ENCODE data around the gene BANP.
"Not testable (repeated sequence)": the region's sequence is repeated elsewhere in the genome, so short reads cannot be mapped to it uniquely, and the experiment has no call there.

BANP gene

GRCh38 chr16:88016964-88017363, 65.7 kb downstream of the BANP start:
- DNase-seq, result no peak

- DNase-seq, result no peak
These were observed 66.4 kb downstream of the BANP start for GRCh38 chr16:88017587-88018101.

- DNase-seq, result not testable (repeated sequence)
These were observed 67.1 kb downstream of the BANP start for GRCh38 chr16:88018382-88018781.

DNA sequence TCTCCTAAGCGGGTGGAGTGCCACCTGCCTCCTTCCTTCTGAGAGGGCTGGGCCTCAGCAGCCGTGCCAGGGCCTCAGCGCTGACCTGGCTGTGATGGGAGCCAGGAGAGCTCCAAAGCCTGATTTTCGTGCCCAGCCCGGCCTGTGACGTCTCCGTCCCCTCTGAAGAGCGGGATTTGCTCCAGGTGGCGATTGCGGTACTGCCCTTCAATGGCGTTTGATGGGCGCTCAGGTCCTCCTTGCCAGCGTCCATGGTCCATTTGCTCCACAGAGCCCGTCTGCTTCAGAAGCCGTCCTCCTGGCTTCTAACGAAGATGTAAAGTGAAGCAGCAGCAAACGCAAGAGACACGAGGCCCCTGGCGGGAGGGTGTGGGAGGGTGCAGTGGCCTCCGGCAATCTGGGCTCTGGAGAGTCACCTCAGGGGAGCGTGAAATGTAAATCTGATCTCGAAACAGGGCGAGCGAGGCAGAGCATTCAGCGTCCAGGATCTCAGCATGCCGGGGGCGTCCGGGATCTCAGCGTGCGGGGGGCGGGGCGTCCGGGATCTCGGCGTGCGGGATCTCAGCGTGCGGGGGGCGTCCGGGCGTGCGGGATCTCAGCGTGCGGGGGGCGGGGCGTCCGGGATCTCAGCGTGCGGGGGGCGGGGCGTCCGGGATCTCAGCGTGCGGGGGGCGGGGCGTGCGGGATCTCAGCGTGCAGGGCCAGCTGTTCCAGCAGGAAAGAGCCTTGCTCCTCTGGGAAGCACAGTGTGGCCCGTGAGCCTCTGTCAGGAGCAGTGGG, 68.0 kb downstream of the BANP start:
- not testable (repeated sequence) for DNase-seq

DNA sequence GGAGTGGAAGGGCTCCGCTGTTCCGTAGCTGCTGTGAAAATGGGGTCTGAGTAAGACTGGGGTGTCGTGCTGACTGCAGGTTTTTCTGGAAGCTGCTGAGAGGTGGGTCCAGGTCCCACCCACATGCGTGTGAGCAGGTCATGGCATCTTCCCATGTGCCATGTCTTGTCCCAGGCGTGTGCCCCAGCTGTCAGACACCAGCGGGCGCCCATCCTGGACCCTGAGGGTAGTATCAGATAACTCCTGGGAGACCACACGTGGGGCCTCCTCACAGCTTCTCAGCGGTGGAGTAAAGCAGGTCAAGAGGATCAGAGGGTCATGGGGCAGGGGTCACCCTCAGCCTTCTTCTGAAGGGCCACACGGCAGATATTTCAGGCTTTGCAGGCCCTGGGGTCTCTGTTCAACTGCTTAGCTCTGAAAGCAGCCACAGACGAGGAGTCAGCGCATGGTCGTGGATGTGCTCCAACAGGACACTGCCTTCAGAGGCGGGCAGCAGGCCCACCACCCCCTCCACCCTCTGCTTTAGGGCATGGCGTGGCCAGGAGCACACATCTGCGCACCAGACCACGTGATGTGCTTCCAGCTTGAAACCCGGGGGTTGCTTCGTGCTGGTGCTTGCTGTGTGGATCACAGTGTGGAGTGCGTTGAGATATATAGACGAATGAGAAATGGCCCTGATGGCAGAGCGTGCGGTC, 68.7 kb downstream of the BANP start:
- no peak for DNase-seq

GRCh38 chr16:88020516-88020885, 69.3 kb downstream of the BANP start:
- DNase-seq, result no peak

- DNase-seq, result not testable (repeated sequence)
These were observed 70.1 kb downstream of the BANP start for GRCh38 chr16:88021041-88021970.

DNA sequence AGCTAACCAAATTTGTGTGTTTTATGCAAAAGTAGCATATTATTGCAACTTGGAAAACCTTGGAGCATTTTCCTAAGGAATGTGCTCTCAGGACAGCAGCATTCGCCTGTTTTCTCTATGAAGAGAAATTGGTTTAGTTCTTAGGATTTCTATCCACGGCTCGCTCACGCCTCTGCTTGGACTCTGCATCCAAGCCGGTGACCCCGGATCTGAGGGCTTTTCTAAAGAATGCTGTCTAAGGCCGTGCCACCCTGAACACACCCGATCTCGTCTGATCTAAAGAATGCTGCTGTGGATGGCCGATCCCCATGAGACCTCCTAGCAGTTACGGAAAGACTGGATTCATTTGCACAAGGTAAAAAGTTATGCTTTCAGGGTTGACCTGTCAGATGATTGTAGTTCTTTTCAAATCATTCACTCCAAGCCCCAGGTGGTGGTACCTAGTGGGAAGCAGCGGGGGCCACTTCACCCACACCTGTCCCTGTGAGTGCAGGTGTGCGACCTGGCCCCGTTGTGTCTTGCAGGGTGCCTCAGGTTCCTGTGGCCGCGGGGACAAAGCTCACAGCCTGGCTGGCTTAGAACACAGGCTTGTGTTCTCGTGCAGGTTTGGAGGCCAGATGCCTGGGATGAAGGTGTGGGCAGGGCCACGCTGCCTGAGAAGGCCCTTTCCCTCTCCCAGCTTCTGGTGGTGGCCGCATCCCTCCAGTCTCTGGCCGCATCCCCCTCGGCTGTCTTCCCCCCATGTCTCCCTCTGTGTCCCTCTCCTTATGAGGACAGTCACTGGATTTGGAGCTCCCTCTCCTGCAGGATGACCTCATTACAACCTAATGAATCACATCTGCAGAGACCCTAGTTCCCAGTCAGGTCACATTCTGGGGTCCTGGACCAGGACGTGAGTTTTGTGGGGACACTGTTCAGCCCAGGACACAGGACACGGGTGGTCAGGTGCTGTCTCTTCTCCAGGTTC, 71.1 kb downstream of the BANP start:
- DNase-seq, result no peak

- DNase-seq, result no peak
These were observed 72.1 kb downstream of the BANP start for GRCh38 chr16:88023366-88023765.

DNA sequence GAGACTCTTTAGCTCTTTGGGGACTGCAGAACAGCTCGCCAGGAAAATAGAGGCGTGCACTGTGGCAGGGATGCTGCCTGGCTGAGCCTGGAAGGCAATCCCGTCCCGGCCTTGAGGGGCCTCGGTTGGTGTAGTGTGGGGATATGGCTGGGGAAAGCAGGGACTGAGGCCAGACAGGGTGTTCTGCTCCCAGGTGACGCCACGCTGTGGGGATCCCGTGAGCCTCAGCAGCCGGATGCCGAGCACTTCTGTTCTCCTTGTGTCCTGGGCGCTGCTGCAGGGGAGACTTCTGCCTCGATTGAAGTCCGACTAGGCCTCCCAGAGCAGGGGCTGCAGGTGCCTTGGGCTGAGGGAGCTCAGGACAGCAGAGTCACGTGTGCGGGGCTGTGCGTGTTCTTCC, 72.6 kb downstream of the BANP start:
- DNase-seq, result no peak

DNA sequence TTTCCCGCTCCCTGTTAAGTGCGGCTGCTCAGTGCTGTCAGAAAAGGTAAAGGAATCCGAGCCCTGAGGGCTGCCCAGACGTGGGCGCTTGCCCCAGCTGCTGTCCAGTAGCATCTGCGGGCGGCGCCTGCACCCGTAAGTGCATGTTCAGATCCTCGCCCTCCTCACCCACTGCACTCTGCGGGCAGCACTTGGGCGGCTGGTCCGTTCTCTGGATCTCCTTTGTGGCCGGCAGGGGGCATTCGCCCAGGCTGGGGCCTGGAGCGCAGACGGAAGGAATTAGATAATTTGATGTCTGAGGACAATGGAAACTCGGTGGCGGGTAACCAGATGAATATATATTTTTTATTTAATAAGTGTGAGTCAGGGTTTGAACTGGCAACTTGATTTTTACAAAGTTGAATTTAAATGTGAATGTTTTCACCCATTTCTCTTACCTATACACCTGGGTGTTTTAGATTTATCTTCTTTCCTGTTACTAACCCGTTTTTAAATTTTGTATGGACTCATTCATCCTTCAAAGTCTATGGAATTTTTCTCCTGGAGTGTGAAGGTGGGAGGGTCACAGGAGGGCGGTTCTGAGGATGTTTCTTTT, 73.4 kb downstream of the BANP start:
- not testable (repeated sequence) for DNase-seq

- DNase-seq, result peak; percentile 32
These were observed 73.9 kb downstream of the BANP start for GRCh38 chr16:88025086-88025492.

- DNase-seq, result not testable (repeated sequence)
These were observed 74.8 kb downstream of the BANP start for GRCh38 chr16:88025828-88026555.

DNA sequence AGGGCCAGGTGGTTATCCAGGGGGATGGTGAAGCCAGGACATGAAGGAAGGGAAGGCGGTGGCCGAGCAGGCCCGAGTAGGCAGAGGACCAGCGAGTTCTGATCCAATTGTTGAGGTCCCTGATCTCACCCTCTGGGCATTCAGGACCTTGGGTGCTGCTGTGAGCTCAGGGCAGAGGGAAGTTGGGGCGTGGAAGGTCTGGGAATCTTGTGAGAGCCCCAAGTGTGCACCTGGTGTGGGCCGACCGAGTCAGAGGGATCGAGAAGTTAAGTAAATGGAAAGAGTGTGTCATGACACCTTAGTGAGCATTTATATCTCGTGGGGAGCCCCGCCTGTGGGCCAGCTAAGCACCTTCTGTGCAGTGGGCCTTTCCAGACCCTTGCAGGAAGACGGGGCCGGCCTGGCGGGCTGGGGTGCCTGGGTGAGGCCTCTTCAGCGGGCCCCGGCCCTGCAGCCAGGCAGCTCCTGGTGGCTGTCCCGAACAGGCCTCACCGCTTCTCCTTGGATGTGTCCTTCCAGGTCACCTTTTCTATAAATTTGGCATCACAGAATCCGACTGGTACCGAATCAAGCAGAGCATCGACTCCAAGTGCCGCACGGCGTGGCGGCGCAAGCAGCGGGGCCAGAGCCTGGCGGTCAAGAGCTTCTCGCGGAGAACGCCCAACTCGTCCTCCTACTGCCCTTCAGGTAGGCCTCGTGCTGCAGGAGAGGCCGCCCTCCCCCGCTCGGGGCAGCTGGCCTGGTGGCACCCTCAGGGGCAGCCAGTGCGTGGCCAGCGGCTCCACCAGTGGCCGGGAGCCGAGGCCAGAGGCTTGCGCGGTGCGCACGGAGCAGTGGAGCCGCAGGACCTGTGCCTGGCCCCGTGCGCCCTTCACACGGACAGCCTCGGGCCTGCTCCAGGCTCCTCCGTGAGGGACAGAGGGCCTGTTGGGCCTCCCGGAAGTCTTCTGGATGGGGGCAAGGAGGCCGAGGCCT, 76.0 kb downstream of the BANP start:
- no peak for DNase-seq

GRCh38 chr16:88028177-88028930, 77.1 kb downstream of the BANP start:
- not testable (repeated sequence) for DNase-seq

DNA sequence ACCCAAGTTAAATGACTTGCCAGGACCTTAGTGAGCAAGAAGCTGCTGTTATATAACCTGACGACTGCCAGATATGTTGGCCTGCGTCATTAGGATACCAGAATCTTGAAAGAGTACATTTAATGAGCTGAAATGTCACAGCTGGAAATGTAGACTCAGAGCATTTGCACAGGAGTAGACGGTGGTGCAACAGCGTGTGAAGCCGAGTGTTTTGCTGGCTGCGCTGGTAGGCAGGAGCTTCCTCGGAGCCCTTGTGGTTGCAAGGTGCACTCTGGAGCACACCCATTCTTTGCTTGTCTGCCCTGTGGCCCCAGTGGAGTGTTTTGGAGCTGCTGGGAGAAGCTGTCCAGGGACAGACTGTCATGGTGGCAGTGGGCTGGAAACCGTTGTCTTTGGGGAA, 79.3 kb downstream of the BANP start:
- DNase-seq, result no peak

DNA sequence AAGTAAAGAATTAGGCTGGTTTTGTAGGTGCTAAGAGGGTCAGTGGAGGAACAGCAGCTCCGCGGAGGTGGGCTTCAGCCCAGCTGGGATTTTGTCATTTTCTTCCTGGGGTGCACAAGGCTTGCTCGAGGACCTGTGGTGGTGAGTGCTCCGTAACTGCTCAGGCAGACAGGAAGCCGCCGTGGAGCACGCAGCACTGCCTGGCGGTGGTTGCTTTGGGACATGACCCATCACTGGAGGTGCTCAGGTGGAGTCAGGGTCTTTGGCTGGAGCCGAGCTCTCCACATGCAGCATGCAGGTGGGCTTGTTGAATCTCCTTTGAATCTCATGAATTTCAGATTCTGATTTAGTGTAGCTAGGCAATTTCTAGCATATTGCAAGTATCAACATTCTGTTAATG, 79.7 kb downstream of the BANP start:
- DNase-seq, result not testable (repeated sequence)

DNA sequence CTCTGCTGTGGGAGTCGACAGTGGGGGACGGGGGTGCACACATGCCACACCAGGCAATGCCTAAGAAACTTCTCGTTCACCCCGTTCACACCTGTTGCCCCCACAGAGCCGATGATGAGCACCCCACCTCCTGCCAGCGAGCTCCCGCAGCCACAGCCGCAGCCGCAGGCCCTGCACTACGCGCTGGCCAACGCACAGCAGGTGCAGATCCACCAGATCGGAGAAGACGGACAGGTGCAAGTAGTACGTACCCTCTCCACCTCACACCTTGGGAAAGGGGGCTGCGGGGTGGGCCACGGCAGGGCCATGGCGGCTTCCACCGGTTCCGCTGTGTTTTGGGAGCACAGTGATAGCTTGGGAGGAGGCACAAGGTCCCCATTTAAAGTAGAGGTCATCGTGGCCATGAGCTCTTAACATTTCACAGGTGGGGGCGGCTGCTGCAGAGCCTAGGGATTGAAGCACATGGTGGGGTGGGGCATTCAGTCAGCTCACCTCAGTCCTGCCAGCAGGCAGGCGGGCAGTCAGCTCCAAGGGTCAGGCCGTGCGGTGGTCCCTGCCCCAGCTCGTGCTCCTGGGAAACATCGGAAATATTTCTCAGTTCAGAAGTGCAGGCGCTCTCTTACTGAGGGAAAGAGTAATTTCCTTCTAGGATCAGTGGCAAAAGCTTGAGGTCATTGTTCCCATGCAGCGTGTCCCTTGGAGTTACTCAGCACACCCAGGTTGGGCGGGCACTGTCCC, 81.9 kb downstream of the BANP start:
- not testable (repeated sequence) for DNase-seq
